HepG2 (cell line): ENCODE data around the gene FIZ1. TPM values are rescaled to one million over a fixed set of nuclear protein-coding genes. Genes with fewer than 3 reads are reported as not detected.

Source experiments
- AGO2 ChIP-seq: fragments of 200-400 bp; formaldehyde crosslinking; optimal IDR thresholded peaks from 2 replicates; pipeline ENCODE3; 2017; ENCODE audit warnings: mild to moderate bottlenecking, low read depth, low read length, moderate library complexity
- BRD4 ChIP-seq: sonication (generic); formaldehyde crosslinking; IDR thresholded peaks from 2 replicates; pipeline ENCODE4 v1.4.0; 2020; ENCODE audit warnings: missing genetic modification reagents
- CREM ChIP-seq, 2 experiments: sonication (generic) in 1 of 2; formaldehyde crosslinking in 1 of 2; IDR thresholded peaks; 2 replicates each; pipeline versions ENCODE4 v1.4.0 to v1.6.1; 2016 to 2020; ENCODE audit warnings: antibody characterized with exemption in 1 of 2, mild to moderate bottlenecking in 1 of 2, missing genetic modification reagents in 1 of 2
- E2F1 ChIP-seq: sonication (generic); formaldehyde crosslinking; IDR thresholded peaks from 2 replicates; pipeline ENCODE4 v1.5.0; 2020; ENCODE audit warnings: missing genetic modification reagents
- GABPB1 ChIP-seq: IDR thresholded peaks from 2 replicates; pipeline ENCODE4 v1.6.1; 2016; ENCODE audit warnings: mild to moderate bottlenecking, missing genetic modification reagents, moderate library complexity, missing compliant biosample characterization
- IRX3 ChIP-seq: sonication (generic); formaldehyde crosslinking; IDR thresholded peaks from 2 replicates; pipeline ENCODE4 v1.8.1; 2023; ENCODE audit warnings: mild to moderate bottlenecking, low read depth, missing genetic modification reagents, borderline replicate concordance
- JDP2 ChIP-seq: sonication (generic); formaldehyde crosslinking; IDR thresholded peaks from 2 replicates; pipeline ENCODE4 v1.8.1; 2022; ENCODE audit warnings: missing genetic modification reagents, borderline replicate concordance
- KDM5B ChIP-seq: sonication (generic); formaldehyde crosslinking; IDR thresholded peaks from 2 replicates; pipeline ENCODE4 v1.4.0; 2020; ENCODE audit warnings: missing genetic modification reagents, mild to moderate bottlenecking, borderline replicate concordance
- MXD3 ChIP-seq: IDR thresholded peaks from 2 replicates; pipeline ENCODE4 v1.6.1; 2016; ENCODE audit warnings: mild to moderate bottlenecking, missing biosample characterization, missing genetic modification reagents
- NPAS2 ChIP-seq: sonication (generic); formaldehyde crosslinking; IDR thresholded peaks from 2 replicates; pipeline ENCODE4 v1.8.0; 2022; ENCODE audit warnings: mild to moderate bottlenecking, missing genetic modification reagents, borderline replicate concordance
- PATZ1 ChIP-seq: sonication (generic); formaldehyde crosslinking; IDR thresholded peaks from 2 replicates; pipeline ENCODE4 v1.4.0; 2020; ENCODE audit warnings: missing genetic modification reagents
- PHF21A ChIP-seq: sonication (generic); formaldehyde crosslinking; IDR thresholded peaks from 2 replicates; pipeline ENCODE4 v1.5.0; 2020; ENCODE audit warnings: mild to moderate bottlenecking, missing genetic modification reagents
- POGZ ChIP-seq: sonication (generic); formaldehyde crosslinking; IDR thresholded peaks from 2 replicates; pipeline ENCODE4 v1.4.0; 2020; ENCODE audit warnings: mild to moderate bottlenecking, missing genetic modification reagents
- RAD51 ChIP-seq: fragments of 450-650 bp; IDR thresholded peaks from 2 replicates; pipeline ENCODE4 v1.6.1; 2016; ENCODE audit warnings: borderline replicate concordance
- RFXAP ChIP-seq: sonication (generic); formaldehyde crosslinking; IDR thresholded peaks from 2 replicates; pipeline ENCODE4 v1.4.0; 2020; ENCODE audit warnings: missing genetic modification reagents, borderline replicate concordance
- SALL1 ChIP-seq: sonication (generic); formaldehyde crosslinking; IDR thresholded peaks from 2 replicates; pipeline ENCODE4 v1.8.0; 2022; ENCODE audit warnings: mild to moderate bottlenecking, missing genetic modification reagents
- SAP130 ChIP-seq: IDR thresholded peaks from 2 replicates; pipeline ENCODE4 v1.6.1; 2016; ENCODE audit warnings: low read depth
- SMAD3 ChIP-seq: sonication (generic); formaldehyde crosslinking; IDR thresholded peaks from 2 replicates; pipeline ENCODE4 v1.4.0; 2020; ENCODE audit warnings: missing genetic modification reagents
- TGIF2 ChIP-seq: IDR thresholded peaks from 2 replicates; pipeline ENCODE4 v1.6.1; 2016; ENCODE audit warnings: control low read depth, missing compliant biosample characterization
- XRCC5 ChIP-seq: fragments of 200-400 bp; formaldehyde crosslinking; optimal IDR thresholded peaks from 2 replicates; pipeline ENCODE3; 2017; ENCODE audit warnings: mild to moderate bottlenecking, low read length
- ZNF136 ChIP-seq: sonication (generic); formaldehyde crosslinking; IDR thresholded peaks from 2 replicates; pipeline ENCODE4 v1.8.1; 2022; ENCODE audit warnings: low read depth, mild to moderate bottlenecking, moderate library complexity, missing genetic modification reagents
- ZNF256 ChIP-seq: sonication (generic); formaldehyde crosslinking; conservative IDR thresholded peaks from 2 replicates; pipeline ENCODE4 v1.4.0; 2020; ENCODE audit warnings: missing genetic modification reagents
- ZNF331 ChIP-seq: sonication (generic); formaldehyde crosslinking; IDR thresholded peaks from 2 replicates; pipeline ENCODE4 v1.4.0; 2020; ENCODE audit warnings: missing genetic modification reagents
- ZNF335 ChIP-seq: sonication (generic); formaldehyde crosslinking; IDR thresholded peaks from 2 replicates; pipeline ENCODE4 v1.4.0; 2020; ENCODE audit warnings: missing genetic modification reagents
- ZNF33B ChIP-seq: sonication (generic); formaldehyde crosslinking; IDR thresholded peaks from 2 replicates; pipeline ENCODE4 v1.5.1; 2020; ENCODE audit warnings: mild to moderate bottlenecking, missing genetic modification reagents
- ZNF350 ChIP-seq: sonication (generic); formaldehyde crosslinking; IDR thresholded peaks from 2 replicates; pipeline ENCODE4 v1.4.0; 2020; ENCODE audit warnings: mild to moderate bottlenecking, low read depth, missing genetic modification reagents, borderline replicate concordance
- ZNF414 ChIP-seq: sonication (generic); formaldehyde crosslinking; IDR thresholded peaks from 2 replicates; pipeline ENCODE4 v1.5.0; 2020; ENCODE audit warnings: missing genetic modification reagents
- ZNF841 ChIP-seq: sonication (generic); formaldehyde crosslinking; IDR thresholded peaks from 2 replicates; pipeline ENCODE4 v1.8.1; 2023; ENCODE audit warnings: missing genetic modification reagents, borderline replicate concordance
- polyA plus RNA-seq, 8 experiments: library from polyadenylated mRNA; depleted of rRNA in 3 of 8; stranded (reverse) in 7 of 8; unstranded in 1 of 8; fragments of >200 nt; fragmentation: Illumina TruSeq in 4 of 8; extraction: Trizol in 4 of 8; gene quantifications; 2 replicates each; pipeline versions ENCODE4 v1.2.1 to v1.2.3, GENCODE V29; 2011 to 2016; ENCODE audit warnings: low read depth in 4 of 8, missing spikeins in 1 of 8, mixed read lengths in 1 of 8; ENCODE audit not compliant: insufficient read depth in 1 of 8
- total RNA-seq, 5 experiments: library from RNA; depleted of rRNA; stranded (reverse); fragments of >200 nt; fragmentation: Illumina TruSeq; extraction: Trizol; gene quantifications; 2 replicates each; pipeline ENCODE4 v1.2.3, GENCODE V29; 2016; ENCODE audit warnings: low read depth in 1 of 5

FIZ1 gene
- total and polyA plus RNA-seq, 2 of the 13 experiments (the other 11 are each of a cell fraction or from before 2014, with no cell fraction given), result 3.6 to 5.9 TPM

GRCh38 chr19:55586976-55587668, 12.2 kb downstream of the FIZ1 start (continued):
- TF ChIP-seq E2F1 (peak; percentile 18; the same call in 1 of the 2 replicates), CREM (IDR thresholded peaks at IDR 0.05) (no peak), CREM (CRISPR knock-in tag; IDR thresholded peaks at IDR 0.05) (no peak), PATZ1 (CRISPR knock-in tag) (peak; percentile 39; the same call in 1 of the 2 replicates), TGIF2 (CRISPR knock-in tag) (peak; percentile 54; the same call in 1 of the 2 replicates), NPAS2 (CRISPR knock-in tag) (no peak), POGZ (CRISPR knock-in tag) (no peak), ZNF335 (CRISPR knock-in tag) (no peak), ZNF256 (CRISPR knock-in tag) (no peak), SAP130 (peak; percentile 82), SALL1 (CRISPR knock-in tag) (peak; percentile 38; the same call in 1 of the 2 replicates), RFXAP (CRISPR knock-in tag) (0 out of 2 replicates have a peak, but pooled peaks have one; percentile 64), ZNF841 (CRISPR knock-in tag) (no peak), GABPB1 (CRISPR knock-in tag) (peak; percentile 33; the same call in 1 of the 2 replicates), ZNF331 (CRISPR knock-in tag) (peak; percentile 12; the same call in 1 of the 2 replicates), ZNF414 (CRISPR knock-in tag) (no peak), XRCC5 (no peak), ZNF136 (no peak), RAD51 (no peak), KDM5B (CRISPR knock-in tag) (no peak), IRX3 (CRISPR knock-in tag) (no peak), MXD3 (CRISPR knock-in tag) (no peak), JDP2 (no peak), ZNF33B (CRISPR knock-in tag) (no peak), AGO2 (no peak), ZNF350 (CRISPR knock-in tag) (peak; percentile 67; the same call in 1 of the 2 replicates), PHF21A (CRISPR knock-in tag) (peak; percentile 37; the same call in 1 of the 2 replicates), SMAD3 (CRISPR knock-in tag) (no peak), BRD4 (CRISPR knock-in tag) (no peak)
